Measurements from ENCODE around the gene FAM221A. TPM values are rescaled to one million over a fixed set of nuclear protein-coding genes. Genes with fewer than 3 reads are reported as not detected.

The FAM221A gene
- total RNA-seq, 1 experiment from 2014 or later = 3.5 TPM

Other genes starting within 250 kb of the FAM221A start
- 47.0 and 69.7 TPM in 2 replicates for gene IGF2BP3, start 209.7 kb upstream of the FAM221A start, total RNA-seq (2014; rRNA removed; shearing (Covaris generic))
- gene TRA2A, start 148.2 kb upstream of the FAM221A start, total RNA-seq (2014; rRNA removed; shearing (Covaris generic)) = 10.3 and 17.0 TPM in 2 replicates
- 3.3 and 6.5 TPM in 2 replicates for gene CCDC126, start 82.8 kb upstream of the FAM221A start, total RNA-seq (2014; rRNA removed; shearing (Covaris generic))
- 0.17 TPM in 1 of 2 replicates, not detected in the other for gene STK31, start 30.0 kb downstream of the FAM221A start, total RNA-seq (2014; rRNA removed; shearing (Covaris generic))